Cerebellar nuclear complex (tissue), 1 donor: ENCODE results near the gene ZNF618.

ENCODE experiments used
- DNase-seq, 2 experiments: peaks; one replicate each; lab custom pipeline; 2025; lab: John Stamatoyannopoulos, UW

The ZNF618 gene, protein sequence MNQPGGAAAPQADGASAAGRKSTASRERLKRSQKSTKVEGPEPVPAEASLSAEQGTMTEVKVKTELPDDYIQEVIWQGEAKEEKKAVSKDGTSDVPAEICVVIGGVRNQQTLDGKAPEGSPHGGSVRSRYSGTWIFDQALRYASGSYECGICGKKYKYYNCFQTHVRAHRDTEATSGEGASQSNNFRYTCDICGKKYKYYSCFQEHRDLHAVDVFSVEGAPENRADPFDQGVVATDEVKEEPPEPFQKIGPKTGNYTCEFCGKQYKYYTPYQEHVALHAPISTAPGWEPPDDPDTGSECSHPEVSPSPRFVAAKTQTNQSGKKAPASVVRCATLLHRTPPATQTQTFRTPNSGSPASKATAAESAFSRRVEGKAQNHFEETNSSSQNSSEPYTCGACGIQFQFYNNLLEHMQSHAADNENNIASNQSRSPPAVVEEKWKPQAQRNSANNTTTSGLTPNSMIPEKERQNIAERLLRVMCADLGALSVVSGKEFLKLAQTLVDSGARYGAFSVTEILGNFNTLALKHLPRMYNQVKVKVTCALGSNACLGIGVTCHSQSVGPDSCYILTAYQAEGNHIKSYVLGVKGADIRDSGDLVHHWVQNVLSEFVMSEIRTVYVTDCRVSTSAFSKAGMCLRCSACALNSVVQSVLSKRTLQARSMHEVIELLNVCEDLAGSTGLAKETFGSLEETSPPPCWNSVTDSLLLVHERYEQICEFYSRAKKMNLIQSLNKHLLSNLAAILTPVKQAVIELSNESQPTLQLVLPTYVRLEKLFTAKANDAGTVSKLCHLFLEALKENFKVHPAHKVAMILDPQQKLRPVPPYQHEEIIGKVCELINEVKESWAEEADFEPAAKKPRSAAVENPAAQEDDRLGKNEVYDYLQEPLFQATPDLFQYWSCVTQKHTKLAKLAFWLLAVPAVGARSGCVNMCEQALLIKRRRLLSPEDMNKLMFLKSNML

DNA sequence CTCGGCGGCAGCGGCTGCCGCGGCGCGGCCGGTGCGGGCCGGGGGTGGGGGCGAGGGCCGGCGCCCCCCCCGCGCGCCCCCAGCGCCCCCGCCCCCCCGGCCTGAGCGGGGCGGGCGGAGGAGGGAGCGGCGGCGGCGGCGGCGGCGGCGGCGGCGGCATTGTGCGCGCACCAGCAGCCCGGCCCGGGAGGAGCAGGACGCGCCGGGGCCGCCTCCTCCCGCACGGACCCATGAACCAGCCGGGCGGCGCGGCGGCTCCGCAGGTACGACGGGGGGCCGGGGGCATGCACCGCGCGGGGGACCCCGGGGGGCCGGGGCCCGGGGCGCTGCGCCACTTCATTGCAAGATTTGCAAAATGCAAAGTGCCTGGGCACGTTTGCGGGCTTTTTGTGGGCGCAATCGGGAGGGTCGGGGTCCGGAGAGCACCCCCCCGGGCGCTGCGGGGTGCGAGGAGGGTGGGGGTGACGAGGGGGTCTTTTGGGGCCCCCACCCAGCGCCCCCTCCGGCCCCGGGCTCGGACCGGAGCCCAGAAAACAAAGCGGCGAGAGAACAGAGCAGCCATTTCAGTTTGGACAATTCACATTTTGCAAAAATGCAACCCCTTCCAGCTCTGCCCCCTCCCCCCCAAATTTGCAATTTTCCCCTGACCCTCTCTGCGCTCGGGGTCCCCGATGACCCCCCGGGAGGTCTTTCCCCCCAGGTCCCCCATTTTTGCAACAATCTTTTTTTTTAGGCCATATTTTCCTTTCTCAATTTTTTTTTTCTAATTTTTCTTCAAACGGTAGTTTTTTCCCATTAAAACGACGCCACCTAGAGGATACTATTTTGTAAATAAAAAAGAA is at the start of gene ZNF618:
TSS of gene ZNF618 (plus strand) at position 159 of the 842 bp plus-strand sequence. CDS start at position 231, 72 bp downstream.
- no peak for DNase-seq

DNA sequence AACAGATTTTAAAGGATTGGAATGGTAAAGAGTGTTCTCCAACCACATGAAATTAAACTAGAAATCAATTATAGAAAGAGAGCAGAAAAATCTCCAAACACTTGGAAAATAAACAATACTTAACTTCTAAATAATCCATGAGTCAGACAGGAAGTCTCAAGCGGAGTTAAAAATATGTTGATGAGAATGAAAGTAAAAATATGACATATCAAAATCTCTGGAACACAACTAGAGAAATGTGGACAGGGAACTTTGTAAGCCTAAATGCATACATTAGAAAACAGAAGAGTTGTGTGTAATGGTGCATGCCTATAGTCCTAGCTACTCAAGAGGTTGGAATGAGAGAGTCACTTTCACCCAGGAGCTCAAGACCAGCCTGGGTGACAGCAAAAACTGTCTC is 47.9 kb upstream of the ZNF618 start:
- DNase-seq: no peak

DNA sequence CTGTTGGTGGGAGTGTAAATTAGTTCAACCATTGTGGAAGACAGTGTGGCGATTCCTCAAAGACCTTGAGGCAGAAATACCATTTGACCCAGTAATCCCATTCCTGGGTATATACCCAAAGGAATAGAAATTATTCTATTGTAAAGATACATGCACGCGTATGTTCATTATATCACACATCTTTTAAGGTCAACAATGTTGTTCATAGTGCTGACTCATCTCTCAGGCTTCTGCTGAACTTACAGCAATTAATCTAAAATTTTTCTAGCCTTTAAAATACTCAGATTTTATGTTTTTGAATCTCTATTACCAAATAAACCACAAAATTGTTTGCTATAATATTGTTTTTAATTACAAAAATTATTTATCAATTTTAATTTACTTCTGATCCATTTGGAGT is 38.8 kb upstream of the ZNF618 start:
- DNase-seq: no peak

DNA sequence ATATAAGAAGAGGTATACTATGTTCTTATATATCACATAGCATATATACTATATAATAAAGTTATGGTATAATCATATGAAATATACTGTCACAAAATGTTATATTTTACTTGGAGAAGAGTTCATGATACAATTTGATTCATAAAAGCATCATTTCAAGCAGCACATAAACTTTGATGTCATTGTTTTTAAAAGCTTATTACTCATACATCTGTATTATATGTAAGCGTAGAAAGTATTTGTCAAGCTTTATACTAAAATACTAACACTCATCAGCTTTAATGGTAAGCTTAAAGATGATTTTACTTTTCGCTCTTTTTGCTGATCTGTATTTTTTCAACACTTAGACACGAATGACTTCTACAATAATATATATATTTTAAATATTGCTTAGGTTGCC is 34.0 kb upstream of the ZNF618 start:
- DNase-seq: no peak

DNA sequence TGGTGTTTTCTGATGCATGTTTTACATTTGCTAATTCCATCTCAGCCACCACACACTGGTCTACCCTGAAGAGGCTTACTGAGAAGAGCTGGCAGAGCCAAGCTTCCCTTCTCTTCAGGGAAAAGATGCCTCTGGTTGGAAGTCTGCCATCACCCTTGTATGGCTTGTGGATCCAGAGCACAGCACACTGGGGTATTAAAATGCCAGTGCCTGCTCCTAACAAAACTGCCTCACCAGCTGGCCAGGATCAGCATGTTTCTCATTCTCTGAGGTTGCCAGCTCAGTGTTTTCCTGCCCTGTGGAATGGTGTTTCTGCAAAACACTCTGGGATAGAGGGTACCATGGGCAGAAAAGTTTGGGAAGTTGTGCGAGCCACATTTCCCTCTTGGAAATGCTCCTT is 31.6 kb upstream of the ZNF618 start:
- DNase-seq: no peak

DNA sequence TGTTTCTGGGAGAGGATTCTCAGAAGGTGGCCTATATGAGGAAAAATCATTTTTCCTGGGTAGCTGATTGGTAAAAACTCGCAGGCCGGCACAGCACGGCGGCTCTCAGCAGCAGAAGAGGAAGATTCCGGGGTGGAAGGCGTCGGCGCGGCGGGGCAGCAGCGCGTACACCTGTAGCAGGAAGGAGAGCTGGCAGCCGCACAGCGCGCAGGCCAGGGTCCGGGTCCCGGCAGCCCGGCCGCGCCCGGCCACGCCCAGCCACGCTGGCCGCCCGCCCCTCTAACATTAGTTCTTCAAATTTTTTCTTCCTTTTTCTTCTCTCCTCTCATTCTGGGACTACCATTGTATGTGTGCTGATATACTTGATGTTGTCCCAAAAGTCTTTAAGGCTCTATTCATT is 24.8 kb upstream of the ZNF618 start:
- DNase-seq: no peak

DNA sequence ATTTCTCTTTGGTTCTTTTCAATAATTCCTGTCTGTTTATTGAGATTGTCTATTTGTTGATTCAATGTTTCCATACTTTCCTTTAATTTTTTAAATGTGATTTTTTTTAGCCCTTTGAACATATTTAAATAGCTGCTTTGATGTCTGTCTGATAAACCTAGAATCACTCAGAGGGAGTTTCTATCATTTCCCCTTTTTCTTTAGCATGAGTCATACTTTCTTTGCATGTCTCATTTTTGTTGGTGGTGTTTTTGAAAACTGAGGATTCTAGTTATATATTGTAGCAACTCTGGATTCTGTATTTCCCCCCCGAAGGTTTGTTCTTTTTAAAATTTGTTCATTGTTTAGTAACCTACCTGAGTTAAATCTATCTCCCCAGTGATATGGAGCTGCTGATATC is 24.2 kb upstream of the ZNF618 start:
- DNase-seq: no peak

DNA sequence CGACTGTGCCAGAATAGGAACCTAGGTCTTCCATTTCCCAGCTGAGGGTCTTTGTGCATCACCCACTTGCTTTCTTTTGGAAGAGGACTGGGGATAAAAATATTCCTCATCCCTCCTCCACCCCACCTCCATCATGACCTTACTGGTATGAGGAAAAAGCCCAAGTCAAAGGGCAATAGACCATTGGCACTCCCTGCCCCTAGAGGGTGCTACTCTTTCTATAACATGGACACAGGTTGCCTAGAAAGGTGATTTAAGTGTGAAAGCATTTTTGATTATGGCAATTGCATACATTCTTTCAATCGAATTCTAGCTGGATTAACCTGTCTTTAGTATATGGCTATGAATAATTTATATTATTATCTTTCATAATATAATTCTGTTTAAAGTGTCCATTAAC is 22.8 kb upstream of the ZNF618 start:
- DNase-seq: no peak

DNA sequence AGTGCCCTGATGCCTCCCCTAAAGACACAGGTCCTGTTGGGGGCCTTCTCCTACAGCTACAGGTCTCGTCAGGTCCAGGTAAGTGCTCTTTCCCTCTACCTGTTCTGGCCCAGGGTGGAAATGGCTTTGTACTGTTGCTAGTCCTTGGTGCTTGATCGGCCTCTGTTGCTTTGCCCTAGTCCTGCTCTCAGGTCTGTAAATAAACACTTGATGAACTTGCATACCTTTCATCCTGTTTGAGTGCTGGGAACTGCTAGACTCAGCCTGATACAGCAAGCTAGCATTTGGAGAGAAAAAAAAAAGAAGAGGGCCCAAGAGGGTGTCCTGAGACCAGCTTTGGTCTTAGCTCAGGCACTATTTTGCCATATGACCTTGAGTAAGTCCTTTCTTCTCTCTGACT is 21.8 kb upstream of the ZNF618 start:
- DNase-seq: no peak

DNA sequence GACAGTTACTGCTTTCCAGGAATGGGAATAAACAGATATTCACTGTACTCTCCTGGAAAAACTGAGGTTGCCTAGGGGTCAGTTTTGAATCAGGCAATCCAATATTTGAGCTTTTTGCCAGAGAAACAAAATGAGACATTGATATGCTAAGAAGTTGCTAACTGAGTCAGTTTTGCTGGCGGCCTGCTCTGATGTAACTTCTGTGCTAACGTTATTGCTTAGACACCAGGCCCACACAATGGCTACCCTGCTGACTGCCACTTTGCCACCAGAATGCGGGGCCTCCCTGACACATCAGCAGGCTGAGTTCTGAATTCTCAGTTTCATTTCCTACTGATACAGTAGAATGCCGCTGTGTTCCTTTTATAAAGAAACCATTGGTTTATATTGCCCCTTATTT is 18.2 kb upstream of the ZNF618 start:
- no peak for DNase-seq

DNA sequence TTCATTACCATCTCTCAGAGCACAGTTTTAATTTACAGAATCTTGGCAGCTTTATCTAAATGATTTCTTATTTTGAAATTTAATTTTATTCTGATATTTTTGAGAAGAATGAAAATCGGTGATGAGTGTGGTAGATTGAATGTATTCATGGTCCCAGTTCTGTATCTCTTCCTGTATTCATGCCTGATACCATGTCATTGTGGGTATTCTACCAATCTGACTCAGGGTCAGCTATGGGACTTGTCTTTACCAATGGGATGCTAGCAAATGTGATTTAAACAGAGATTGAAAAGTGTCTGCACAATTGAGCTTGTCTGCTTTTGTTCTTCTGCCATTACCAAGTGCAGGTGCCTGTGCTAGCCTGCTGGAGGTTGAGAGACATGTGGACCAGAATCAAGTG is 17.8 kb upstream of the ZNF618 start:
- no peak for DNase-seq

DNA sequence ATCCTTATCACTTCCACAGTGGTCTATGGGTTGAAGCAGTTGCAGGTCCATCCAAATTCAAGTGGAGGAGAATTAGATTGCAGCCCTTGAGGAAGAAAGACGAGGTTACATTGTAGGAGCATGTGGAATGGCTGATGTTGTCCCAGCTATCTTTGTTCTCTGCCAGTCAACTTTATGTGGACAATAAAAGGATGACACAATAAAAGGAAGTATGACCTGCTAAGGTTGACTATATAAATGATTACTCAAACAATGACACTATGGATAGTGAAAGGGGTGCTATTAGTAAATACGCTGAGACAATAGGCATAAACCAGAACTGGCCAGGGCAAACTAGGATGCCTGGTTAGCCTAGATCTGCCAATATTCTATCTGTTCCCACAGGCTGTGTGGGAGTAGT is 12.8 kb upstream of the ZNF618 start:
- no peak for DNase-seq

DNA sequence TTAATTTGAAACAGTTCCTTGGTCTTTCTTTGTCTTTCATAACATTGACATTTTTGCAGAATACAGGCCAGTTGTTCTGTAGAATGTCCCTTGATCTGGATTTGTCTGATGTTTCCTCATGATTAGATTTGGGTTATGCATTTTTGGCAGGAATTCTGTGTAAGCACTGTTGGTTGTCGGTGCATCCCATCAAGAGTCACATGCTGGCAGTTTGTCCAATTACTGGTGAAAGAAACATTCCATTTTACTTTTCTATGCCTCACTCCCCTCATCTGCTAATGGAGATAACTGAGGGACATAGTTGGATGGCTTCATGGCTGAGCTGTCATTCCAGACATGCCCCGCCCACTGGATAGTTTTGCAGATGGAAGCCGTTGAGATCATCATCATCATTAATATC is 7.6 kb upstream of the ZNF618 start:
- DNase-seq: no peak

DNA sequence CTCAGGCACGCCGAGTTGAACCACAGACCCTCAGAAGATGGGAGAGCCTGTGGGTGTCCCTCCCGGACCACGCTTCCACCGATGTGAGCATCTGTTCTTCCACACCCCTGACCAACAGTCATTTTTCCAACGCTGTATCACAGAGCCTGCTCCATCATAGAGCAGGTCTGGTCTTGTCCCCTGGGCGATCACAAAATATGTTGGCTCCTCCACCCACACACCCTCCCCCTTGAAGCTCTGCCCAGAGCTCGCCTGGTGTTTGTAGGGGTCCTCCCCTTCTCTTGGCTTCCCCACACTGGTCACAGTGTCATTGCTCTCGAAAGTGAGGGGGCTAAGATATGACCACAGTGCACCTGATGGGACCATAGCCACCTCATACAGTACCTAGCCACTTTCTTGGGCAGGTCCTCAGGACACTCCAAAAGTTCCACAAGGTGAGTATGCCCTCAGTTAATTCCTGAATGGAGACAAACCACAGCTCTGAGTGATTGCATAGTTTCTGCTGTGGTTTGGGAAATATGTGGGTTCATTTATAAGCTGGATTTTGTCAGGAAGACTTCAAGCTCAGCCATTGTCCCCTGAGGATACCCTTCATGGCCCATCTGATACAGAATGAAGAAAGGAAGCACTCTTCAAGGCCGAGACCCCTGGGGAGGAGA is 3.5 kb upstream of the ZNF618 start:
- DNase-seq: no peak

DNA sequence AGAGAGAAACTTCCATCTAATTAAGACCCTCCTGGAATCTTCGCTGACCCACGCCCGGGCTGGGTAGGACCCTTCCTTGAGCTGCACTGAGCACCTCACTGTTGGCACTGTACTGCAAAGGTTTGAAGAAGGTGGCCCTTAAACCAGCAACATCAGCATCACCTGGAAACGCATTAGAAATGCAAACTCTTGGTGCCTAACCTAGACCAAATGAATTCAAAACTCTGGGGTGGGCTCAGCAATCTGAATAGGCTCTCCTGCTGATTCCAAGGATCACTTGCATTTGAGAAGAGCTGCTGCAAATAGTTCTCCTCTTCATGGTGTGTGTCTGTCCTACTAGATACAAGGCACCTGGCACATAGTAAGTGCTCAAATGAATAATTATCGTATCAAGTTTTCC is 2.7 kb upstream of the ZNF618 start:
- no peak for DNase-seq

DNA sequence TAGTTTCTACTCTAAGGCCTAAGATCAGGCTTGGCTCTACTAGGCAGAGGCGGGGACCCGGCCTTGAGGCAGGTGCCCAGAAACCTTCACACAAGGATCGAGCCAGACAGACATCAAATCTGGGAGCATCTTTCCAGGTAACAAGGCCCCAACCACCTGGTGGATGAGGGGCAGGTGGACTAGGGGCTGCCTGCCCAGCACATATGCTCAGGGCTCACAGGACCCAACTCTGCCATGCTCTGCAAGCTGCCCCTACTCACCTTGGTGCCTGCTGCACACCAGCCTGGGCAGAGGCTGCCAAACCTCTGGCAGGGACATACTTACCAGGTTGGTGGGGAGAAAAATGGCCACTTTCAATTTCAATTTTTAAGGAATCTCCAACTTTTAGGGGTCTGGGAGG is 2.2 kb upstream of the ZNF618 start:
- DNase-seq: no peak

DNA sequence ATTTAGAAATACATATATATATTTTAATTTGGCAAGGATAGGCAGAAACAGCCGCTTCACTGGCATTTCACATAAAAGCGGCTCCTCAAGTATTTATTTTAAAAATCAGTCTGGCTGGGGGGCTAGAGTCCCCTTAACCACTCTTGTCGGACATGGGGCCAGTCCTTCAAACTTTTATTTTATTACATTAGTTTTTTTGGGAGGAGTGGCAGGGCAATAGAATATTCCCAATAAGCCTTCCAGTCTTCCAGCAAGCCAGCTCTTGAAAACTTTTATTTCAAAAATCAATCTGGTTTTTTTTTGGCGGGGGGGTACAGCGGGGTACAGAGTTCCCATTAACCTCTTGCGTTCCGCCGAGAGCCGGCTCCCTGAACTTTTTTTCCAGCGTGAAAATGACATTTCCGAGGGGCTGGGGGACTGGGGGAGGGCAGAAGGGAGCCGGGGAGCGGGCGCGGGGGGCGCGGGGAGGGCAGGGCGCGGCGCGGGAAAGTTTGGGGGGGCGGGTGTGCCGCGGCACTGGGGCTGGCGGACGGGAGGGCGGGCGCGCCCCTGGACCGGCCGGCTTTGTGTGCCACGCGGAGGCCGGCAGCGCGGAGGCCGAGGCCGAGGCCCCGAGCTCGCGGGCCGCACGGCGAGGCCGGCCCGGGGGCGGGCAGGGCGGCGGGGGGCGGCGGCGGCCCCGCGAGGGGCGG is 504 bp upstream of the ZNF618 start:
- DNase-seq: no peak

DNA sequence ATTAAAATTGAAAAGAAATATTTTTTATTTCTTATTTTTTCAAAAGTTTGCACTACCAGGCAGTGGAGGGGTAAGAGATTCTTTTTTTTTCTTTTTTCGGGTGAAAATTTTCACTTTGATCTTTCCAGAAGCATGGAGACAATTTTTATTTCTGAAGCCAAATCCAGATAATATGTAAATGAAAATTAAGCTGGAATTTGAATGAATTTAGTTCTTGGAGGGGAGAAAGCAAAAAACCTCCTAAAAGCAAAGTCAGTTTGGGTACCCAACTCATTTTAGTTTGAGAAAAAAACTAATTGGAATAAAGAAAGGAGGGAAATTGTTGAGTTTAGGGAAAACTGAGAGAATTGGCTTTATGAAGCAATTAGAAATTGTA is 872 bp downstream of the ZNF618 start:
- no peak for DNase-seq

DNA sequence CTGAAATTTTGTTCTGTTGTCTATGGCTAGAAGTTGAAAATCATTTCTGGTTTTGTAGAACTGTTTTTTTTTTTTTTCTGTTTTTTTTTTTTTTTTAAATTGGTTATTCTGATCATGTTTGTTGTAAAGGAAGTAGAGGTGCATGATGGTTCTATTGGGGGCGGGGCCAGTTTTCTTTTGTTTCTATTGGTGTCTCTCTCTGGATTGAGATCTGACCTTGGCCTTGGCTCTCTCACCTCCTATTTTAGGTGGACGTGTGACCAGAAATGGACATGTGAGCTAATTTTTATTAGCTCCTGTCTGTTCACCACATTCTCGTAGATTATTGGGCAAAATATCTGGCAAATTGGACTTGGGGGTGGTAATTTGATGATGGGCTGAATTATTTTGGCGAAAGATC is 3.2 kb downstream of the ZNF618 start:
- no peak for DNase-seq

DNA sequence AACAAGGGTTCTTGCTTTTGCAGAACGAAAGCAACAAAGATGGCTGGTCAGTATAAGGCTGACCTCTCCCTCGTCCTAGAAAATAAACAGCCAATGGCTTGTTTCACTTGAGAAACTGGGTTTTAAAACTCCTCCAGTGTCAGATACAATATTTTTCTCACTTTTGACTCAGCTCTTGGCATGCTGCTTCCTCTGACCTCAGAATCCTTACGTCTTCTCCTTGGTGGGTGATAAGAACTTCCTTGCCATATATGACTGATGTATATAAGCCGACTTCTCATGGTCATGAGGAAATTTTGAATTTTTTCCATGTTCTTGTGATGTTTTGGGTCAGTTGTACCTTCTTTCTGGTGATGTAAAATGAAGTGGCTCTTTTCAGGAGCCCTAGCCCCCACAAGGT is 3.8 kb downstream of the ZNF618 start:
- no peak for DNase-seq

DNA sequence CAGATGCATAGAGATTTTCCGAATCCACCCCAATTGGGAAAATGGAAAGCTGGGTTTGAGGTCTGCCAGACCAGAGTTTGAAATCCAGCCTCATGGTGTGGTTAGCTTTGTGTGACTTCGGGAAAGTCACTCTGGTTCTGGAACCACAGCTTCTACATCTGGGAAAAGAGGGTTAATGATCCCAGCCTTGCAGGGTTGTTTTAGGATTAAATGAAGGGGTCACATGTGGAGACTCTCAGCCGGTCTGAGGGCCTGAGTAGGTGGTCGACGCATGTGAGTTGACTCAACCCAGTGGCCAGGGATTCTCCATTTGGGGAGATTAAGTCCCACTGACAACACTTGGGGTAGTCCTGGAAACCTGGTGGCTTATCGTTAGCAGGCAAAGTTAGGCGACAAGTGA is 6.1 kb downstream of the ZNF618 start:
- no peak for DNase-seq
